GM12872 (cell line): ENCODE data around the gene CAV3.

Experiments
- CTCF ChIP-seq: IDR thresholded peaks from 3 replicates; pipeline ENCODE4 v1.5.1; 2011; ENCODE audit warnings: low read depth, mild to moderate bottlenecking, low read length, moderate library complexity; ENCODE audit not compliant: insufficient read depth

The CAV3 gene

GRCh38 chr3:8733332-8734094 lies at the start of gene CAV3:
CAV3 (plus strand) TSS chr3:8733802; CDS start chr3:8733877, 75 bp downstream.
- TF ChIP-seq CTCF, result no peak

- peak; percentile 61 for TF ChIP-seq CTCF
Observed at GRCh38 chr3:8702560-8702959, 31.0 kb upstream of the CAV3 start.

- no peak for TF ChIP-seq CTCF
Observed at GRCh38 chr3:8705575-8705974, 28.0 kb upstream of the CAV3 start.

GRCh38 chr3:8709287-8709686 lies 24.3 kb upstream of the CAV3 start:
- TF ChIP-seq CTCF, result no peak

- no peak for TF ChIP-seq CTCF
Observed at GRCh38 chr3:8709801-8710507, 23.6 kb upstream of the CAV3 start.

- no peak for TF ChIP-seq CTCF
Observed at GRCh38 chr3:8712045-8712907, 21.3 kb upstream of the CAV3 start.

- TF ChIP-seq CTCF, result no peak
Observed at GRCh38 chr3:8712908-8713255, 20.7 kb upstream of the CAV3 start.
